C4-2B (cell line): ENCODE results near the gene STARD13.

Experiments
- H3K27ac ChIP-seq: fragments of 450-650 bp; 2 replicates; pipeline ENCODE4 v1.5.1; 2017
- ZFX ChIP-seq: fragments of 450-650 bp; IDR thresholded peaks from 2 replicates; pipeline ENCODE4 v1.6.1; 2017
- TF ChIP-seq, protein P1 (sequence below): fragments of 450-650 bp; conservative IDR thresholded peaks from 2 replicates; pipeline ENCODE4 v1.5.1; 2017; ENCODE audit warnings: mild to moderate bottlenecking

STARD13 gene

DNA sequence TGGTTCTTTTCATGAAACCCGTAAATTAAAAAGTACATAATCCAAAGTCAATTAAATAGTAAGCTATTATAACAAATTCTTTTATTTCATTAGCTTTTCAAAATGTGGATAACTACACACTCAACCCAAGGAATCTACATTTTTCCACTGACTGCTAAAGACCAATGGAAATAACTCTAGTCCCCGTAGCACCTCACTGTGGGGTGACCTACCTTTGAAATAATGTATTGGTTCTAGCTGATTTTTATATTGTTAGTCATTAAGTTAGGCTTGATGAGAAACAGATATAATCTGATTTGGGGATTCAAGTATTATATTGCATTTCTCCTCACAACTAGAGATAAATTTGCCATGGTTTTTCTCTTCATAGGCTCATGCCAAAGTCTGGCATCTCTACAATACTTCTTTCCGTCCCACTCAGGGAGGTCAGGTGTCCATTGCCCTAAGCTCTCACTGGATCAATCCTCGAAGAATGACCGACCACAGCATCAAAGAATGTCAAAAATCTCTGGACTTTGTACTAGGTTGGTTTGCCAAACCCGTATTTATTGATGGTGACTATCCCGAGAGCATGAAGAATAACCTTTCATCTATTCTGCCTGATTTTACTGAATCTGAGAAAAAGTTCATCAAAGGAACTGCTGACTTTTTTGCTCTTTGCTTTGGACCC lies 232.0 kb downstream of the STARD13 start:
- TF ChIP-seq, protein P1, sequence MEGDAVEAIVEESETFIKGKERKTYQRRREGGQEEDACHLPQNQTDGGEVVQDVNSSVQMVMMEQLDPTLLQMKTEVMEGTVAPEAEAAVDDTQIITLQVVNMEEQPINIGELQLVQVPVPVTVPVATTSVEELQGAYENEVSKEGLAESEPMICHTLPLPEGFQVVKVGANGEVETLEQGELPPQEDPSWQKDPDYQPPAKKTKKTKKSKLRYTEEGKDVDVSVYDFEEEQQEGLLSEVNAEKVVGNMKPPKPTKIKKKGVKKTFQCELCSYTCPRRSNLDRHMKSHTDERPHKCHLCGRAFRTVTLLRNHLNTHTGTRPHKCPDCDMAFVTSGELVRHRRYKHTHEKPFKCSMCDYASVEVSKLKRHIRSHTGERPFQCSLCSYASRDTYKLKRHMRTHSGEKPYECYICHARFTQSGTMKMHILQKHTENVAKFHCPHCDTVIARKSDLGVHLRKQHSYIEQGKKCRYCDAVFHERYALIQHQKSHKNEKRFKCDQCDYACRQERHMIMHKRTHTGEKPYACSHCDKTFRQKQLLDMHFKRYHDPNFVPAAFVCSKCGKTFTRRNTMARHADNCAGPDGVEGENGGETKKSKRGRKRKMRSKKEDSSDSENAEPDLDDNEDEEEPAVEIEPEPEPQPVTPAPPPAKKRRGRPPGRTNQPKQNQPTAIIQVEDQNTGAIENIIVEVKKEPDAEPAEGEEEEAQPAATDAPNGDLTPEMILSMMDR, result no peak
- no peak for TF ChIP-seq ZFX
- H3K27ac ChIP-seq, result no peak overlapping the region
